GM12801 (cell line): ENCODE results near the gene BMAL1.

Experiments used
- CTCF ChIP-seq: IDR thresholded peaks from one replicate; pipeline ENCODE4 v1.5.1; 2011; ENCODE audit warnings: control low read depth; ENCODE audit not compliant: insufficient read length; ENCODE audit errors: extremely low read depth

Gene BMAL1

DNA sequence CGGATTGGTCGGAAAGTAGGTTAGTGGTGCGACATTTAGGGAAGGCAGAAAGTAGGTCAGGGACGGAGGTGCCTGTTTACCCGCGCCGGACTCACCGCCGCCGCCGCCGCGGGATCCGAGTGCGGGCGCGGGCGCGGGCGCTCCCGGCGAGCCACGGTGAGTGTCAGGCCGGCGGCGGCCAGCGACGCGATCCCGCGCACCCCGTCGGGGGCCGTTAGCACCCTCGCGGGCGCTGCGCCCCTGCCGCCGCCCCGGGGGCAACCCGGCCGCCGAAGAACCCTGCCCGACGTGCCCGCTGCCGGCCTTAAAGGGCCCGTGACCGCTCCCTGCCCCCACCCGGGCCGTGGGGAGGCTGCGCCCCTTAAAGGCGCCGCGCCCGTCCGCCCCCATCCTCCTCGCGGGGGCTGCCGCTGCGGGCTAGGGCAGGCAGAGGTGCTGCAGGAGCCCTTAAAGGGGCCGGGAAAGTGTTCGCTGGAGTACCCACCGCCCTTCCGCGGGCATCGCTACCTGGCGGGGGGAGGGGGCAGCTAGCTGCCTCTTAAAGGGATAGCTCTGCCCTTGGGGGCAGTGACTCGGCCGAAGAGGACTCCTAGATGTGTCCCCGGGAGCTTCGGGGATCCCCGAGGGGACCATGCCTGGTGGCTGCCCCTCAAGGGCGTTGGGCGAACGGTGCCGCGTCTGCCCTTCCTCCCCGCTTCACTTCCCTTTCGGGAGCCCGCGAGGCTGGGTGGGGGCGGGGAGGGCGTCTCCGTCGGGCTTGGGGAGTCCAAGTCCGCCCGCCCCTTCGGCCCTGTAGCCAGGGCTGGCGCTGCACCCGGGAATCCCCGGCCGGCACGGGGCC lies at the start of gene BMAL1:
Gene BMAL1 (plus strand): TSS at position 23 of the 841 bp plus-strand sequence. CDS start 76,519 bp downstream, outside the sequence.
- TF ChIP-seq CTCF: no peak

DNA sequence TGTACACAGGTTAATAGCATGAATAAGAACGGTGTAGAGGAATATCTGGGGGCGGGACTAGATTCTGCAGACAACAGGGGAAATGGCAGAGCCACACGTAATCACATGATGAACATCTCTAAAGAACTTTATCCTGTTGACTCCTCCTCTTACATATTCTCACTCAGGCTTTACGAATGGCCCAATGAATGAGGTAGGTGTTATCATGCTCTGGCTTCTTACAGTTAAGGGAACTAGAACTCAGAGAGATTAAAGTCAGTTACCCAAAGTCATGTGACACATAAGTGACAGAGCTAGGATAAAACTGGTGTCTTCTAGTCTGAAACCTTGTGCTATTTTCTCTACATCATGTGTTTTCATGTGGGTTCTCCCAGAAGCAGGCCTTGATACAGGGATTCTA lies 49.0 kb upstream of the BMAL1 start:
- TF ChIP-seq CTCF: no peak

GRCh38 chr11:13229136-13229535 lies 48.5 kb upstream of the BMAL1 start:
- no peak for TF ChIP-seq CTCF

- TF ChIP-seq CTCF: no peak
Measured at GRCh38 chr11:13229711-13230318, 47.8 kb upstream of the BMAL1 start.

- no peak for TF ChIP-seq CTCF
Measured at GRCh38 chr11:13233173-13233745, 44.3 kb upstream of the BMAL1 start.

DNA sequence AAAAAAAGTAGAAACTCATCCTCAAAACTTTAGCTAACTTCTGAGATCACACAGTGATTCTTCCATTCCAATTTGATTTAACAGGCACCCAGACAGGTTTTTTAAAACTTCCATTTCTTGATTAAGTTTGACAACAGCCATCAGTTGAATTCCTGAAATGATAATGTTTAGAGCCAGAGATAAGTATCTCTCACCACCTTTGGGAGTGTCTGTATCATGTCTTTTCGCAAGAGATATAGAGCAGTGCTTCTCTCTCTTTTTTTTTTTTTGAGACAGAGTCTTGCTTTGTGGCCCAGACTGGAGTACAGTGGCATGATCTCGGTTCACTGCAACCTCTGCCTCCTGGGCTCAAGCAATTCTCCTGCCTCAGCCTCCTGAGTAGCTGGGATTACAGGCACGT lies 41.7 kb upstream of the BMAL1 start:
- TF ChIP-seq CTCF: no peak

DNA sequence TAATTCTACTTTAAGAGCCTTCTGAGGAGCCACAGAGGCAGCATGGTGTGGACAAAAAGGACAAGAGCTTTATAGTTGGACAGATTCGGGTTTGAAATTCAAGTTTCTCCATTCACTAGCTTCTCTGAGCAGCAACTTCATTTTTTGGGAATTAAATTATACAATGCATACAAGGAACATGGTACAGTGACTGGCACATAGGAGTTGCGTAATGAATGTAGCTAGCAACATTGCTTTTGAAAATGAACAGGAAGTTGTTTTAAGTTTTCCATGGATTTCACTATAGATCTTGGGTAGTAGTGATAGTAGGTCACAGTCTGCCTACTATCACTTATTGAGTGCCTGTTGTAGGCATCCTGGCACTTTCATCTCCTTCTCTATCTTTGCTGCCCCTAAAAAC lies 41.0 kb upstream of the BMAL1 start:
- no peak for TF ChIP-seq CTCF
